ENCODE results near the gene ACVR1B.

Gene ACVR1B

GRCh38 chr12:51944608-51945233 lies 6.8 kb upstream of the ACVR1B start:
- TF ChIP-seq CTCF (IDR thresholded peaks at IDR 0.05; ENCODE audit: low read depth, low read length, missing control alignments), result no peak
- no peak overlapping the region for H3K4me3 ChIP-seq (replicated peaks; ENCODE audit: low read depth, low read length)

GRCh38 chr12:51947246-51947996 lies 4.1 kb upstream of the ACVR1B start:
- TF ChIP-seq CTCF (IDR thresholded peaks at IDR 0.05; ENCODE audit: low read depth, low read length, missing control alignments), result no peak
- H3K4me3 ChIP-seq (replicated peaks; ENCODE audit: low read depth, low read length), result no peak overlapping the region
- no peak for DNase-seq (ENCODE audit: extremely low read depth, low read depth)

More at GRCh38 chr12:51944608-51945233, 6.8 kb upstream of the ACVR1B start:
- no peak for DNase-seq (ENCODE audit: extremely low read depth, low read depth)

GRCh38 chr12:51948066-51948465 lies 3.4 kb upstream of the ACVR1B start:
- no peak for TF ChIP-seq CTCF (IDR thresholded peaks at IDR 0.05; ENCODE audit: low read depth, low read length, missing control alignments)
- no peak overlapping the region for H3K4me3 ChIP-seq (replicated peaks; ENCODE audit: low read depth, low read length)
- no peak for DNase-seq (ENCODE audit: extremely low read depth, low read depth)

- no peak overlapping the region for H3K4me3 ChIP-seq (replicated peaks; ENCODE audit: low read depth, low read length)
- DNase-seq (ENCODE audit: extremely low read depth, low read depth), result no peak
- no peak for TF ChIP-seq CTCF (IDR thresholded peaks at IDR 0.05; ENCODE audit: low read depth, low read length, missing control alignments)
Observed at GRCh38 chr12:51949342-51950030, 2.0 kb upstream of the ACVR1B start.

GRCh38 chr12:51950682-51951198 lies 759 bp upstream of the ACVR1B start:
- H3K4me3 ChIP-seq (replicated peaks; ENCODE audit: low read depth, low read length), result peak overlapping the region; percentile 54
- TF ChIP-seq CTCF (IDR thresholded peaks at IDR 0.05; ENCODE audit: low read depth, low read length, missing control alignments), result no peak
- DNase-seq (ENCODE audit: extremely low read depth, low read depth), result no peak

- H3K4me3 ChIP-seq (replicated peaks; ENCODE audit: low read depth, low read length), result peak overlapping the region; percentile 90
- no peak for DNase-seq (ENCODE audit: extremely low read depth, low read depth)
- no peak for TF ChIP-seq CTCF (IDR thresholded peaks at IDR 0.05; ENCODE audit: low read depth, low read length, missing control alignments)
Observed at GRCh38 chr12:51951843-51952722, 584 bp downstream of the ACVR1B start.

Measured in HFF-Myc (cell line).